GM19099 (cell line): ENCODE measurements around the gene PLAAT5.

Source experiments
- POLR2A ChIP-seq: IDR thresholded peaks from 3 replicates; pipeline ENCODE4 v1.6.1; 2011; ENCODE audit warnings: low read depth; ENCODE audit not compliant: insufficient read length; ENCODE audit errors: extremely low read depth

PLAAT5 gene

DNA sequence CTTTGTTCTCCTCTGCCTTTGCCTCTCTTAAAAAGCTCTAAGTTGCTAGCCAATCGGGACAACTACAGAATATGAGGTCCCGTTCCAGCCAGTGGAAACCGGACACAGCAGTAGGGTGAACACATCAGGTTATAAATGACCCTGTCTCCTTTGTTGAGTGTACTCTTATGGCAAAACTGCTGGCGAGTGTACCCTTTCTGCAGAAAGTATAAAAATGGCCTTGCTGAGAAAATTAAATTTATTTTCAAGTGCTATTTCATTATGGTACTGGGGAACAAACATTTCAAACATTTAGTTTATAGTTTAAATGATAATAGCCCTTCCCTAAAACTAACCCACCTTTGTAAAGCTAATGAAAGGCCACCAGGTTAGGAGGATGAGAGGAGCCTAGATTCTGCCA, 8.9 kb upstream of the PLAAT5 start:
- TF ChIP-seq POLR2A = no peak

DNA sequence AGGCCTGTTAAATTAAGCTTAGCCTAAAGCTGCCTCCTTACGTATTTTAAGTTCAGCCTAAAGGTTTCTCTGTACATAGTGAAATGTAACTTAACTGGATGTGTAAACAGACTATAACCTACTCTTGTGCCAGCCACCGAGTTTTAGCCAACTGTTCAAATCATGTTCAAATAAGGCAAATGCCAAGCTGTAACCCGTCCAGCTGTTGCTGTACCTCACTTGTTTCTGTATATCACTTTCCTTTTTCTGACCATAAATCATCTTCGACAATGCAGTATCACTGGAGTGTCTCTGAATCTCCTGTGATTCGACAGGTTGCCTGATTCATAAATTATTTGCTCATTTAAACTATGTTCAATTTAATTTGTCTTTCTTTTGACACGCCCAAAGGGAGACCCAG, 4.0 kb upstream of the PLAAT5 start:
- TF ChIP-seq POLR2A = no peak

GRCh38 chr11:63493127-63493526, 2.2 kb upstream of the PLAAT5 start:
- no peak for TF ChIP-seq POLR2A

DNA sequence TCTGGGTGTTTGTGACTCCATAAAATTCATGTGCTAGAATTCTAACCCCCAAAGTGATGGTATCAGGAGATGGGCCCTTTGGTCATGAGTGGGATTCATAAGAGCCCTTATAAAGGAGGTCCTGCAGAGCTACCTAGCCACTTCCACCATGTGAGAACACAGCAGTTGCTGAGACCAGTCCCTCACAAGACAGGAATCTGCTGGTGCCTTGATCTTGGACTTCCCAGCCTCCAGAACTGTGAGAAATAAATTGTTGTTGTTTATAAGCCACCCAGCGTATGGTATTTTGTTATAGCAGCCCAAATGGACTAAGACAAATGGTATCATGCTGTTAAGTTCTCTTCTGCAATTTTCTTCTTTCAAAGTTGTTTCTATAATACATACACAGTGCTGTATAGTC, 1.5 kb upstream of the PLAAT5 start:
- no peak for TF ChIP-seq POLR2A

DNA sequence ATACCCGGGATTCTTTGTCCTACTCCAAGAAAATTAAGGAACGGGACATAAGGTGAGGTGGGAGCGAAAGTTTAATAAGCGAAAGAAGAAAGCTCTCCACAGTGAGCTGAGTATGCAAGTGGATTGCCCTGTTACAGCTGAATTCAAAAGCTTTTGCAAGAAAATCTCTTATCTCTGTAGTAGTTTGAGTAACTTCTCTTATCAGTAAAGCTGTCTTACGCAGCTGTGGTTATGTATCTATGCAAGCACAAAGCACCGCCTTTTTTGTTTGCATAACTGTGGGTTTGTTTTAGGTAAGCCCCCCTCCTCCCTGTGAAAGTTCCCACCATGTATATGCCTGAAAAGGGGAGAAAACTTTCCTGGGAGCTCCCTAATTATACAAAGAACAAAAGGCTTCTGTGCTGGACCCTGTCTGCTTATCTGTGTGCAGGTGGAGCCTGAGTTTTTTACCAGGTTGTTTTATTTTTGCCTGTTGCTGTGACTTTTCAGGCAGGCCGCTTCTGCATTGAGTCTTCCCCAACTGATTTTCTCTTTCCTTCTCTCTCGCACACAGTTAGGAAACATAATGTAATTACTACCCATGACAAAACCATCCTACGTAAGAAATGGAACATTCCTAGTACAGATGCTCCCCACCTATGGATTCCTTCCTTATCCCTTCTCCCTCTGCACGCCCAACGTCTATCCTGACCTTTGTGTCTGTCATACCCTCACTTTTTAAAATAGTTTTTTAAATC, 837 bp upstream of the PLAAT5 start:
- TF ChIP-seq POLR2A = no peak

- no peak for TF ChIP-seq POLR2A
These were observed 247 bp upstream of the PLAAT5 start for GRCh38 chr11:63491240-63491587.

DNA sequence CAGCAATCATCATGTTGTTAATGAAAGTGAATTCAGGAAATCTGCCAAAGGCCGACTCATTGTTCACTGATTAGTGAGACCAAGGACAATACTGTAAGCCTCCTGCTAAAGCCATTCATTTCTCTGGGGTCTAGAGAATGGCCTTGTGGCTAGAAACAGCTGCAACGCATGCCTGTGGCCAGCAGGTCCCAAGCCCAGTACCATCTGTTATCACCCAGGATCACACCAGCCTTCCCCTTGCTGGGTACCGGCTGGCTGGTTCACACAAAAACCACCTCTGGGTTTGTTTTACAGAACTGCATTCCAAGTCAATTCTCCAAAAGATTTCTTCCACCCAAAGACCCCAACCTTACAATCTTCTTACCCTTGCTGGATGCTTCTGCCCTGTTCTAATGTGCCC, 1.1 kb downstream of the PLAAT5 start:
- no peak for TF ChIP-seq POLR2A

GRCh38 chr11:63488789-63489188, 2.2 kb downstream of the PLAAT5 start:
- no peak for TF ChIP-seq POLR2A

DNA sequence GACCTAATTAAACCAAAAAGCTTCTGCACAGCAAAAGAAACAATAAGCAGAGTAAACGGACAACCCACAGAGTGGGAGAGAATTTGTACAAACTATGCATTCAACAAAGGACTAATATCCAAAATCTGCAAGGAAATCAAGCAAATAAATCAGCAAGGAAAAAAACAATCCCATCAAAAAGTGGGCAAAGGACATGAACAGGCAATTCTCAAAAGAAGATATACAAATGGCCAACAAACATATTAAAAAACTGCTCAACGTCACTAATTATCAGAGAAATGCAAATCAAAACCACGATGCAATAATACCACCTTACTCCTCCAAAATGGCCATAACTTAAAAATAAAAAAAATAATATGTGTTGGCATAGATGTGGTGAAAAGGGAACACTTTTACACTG, 5.2 kb downstream of the PLAAT5 start:
- TF ChIP-seq POLR2A = no peak

DNA sequence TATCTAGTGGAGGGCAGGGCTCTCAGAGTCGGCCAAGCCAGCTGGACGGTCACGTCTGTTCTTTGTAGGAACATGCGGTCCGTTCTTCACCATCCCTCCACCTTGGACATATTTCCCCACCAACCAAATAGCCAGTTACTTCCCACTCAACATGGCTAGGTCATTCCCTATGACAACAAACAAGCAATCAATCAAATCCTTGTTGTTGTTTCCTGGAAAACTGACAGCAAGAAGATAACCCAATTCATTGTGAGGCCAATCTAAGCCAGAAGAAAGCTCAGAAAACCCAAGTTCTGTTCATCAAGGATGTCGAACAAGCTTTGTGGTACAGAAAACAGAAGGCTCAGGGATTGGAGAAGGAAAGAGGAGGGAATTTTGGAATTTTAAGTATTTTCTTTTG, 10.9 kb downstream of the PLAAT5 start:
- TF ChIP-seq POLR2A = no peak

GRCh38 chr11:63478896-63479295, 12.1 kb downstream of the PLAAT5 start:
- no peak for TF ChIP-seq POLR2A

- no peak for TF ChIP-seq POLR2A
These were observed 14.3 kb downstream of the PLAAT5 start for GRCh38 chr11:63476618-63477017.

GRCh38 chr11:63472372-63472771, 18.6 kb downstream of the PLAAT5 start:
- TF ChIP-seq POLR2A = no peak

DNA sequence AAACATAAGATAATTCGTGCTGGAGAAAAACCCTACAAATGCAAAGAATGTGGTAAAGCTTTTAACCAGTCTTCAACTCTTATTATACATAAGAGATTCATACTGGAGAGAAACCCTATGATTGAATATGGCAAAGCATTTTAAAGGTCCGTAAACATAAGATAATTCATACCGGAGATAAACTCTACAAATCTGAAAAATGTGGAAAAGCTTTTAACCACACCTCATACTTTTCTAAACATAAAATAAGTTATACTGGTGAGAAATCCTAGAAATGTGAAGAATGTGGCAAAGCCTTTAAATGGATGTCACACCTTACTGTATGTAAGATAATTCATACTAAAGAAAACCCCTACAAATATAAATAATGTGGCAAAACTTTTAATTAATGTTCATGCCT, 20.7 kb downstream of the PLAAT5 start:
- no peak for TF ChIP-seq POLR2A

- no peak for TF ChIP-seq POLR2A
These were observed 28.8 kb downstream of the PLAAT5 start for GRCh38 chr11:63462137-63462536.

GRCh38 chr11:63459586-63459985, 31.4 kb downstream of the PLAAT5 start:
- TF ChIP-seq POLR2A = no peak

GRCh38 chr11:63448646-63449045, 42.3 kb downstream of the PLAAT5 start:
- TF ChIP-seq POLR2A = no peak

DNA sequence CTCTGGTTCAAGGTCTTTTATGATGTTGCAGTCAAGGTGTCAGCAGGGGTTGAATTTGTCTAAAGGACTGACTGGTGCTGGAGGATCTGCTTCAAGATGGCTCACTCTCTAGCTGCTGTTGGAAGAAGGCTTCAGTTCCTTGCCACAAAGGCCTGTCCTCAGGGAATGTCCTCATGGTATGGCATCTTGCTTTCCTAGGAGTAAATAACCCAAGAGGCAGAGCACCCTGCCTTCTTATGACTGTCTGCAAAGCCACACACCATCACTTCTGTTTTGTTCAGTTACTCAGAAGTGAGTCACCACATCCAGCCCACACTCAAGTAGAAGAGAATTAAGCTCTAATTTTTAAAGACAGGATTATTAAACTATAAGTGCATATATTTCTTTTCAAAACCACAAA, 45.2 kb downstream of the PLAAT5 start:
- no peak for TF ChIP-seq POLR2A

DNA sequence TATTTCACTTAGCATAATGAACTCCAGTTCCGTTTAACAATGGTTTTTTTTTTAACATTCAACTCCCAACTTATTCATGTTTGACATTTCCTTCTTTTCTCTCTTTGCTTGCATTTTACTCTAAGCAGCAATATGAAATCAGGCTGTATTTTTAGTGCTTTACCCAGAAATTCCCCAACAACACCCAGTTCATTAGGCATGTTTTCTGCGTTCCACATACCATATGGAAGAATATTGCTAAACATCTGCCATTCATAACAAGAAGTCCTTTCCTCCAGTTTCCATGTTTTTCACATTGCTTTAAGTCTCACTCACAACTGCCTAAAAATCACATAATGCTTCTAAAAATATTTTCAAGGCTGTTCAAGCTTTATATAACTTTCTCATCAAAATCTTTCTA, 45.8 kb downstream of the PLAAT5 start:
- TF ChIP-seq POLR2A = no peak
